K562 (cell line): ENCODE measurements around the gene FKBP15. TPM values are rescaled to one million over a fixed set of nuclear protein-coding genes. Genes with fewer than 3 reads are reported as not detected.
A peak's percentile ranks its signal among the peaks of the same experiment; 100 is the strongest.

Experiments used
- CBFA2T2 ChIP-seq: fragments of 450-650 bp; conservative IDR thresholded peaks from 2 replicates; pipeline ENCODE4 v1.6.1; 2017; ENCODE audit warnings: mild to moderate bottlenecking
- CUX1 ChIP-seq: fragments of 200-800 bp; sonication (Bioruptor generic); IDR thresholded peaks from 2 replicates; pipeline ENCODE4 v1.6.1; 2016; ENCODE audit warnings: missing genetic modification characterization, missing compliant biosample characterization
- CXXC5 ChIP-seq: fragments of 250-450 bp; sonication (Bioruptor Pico); IDR thresholded peaks from 2 replicates; pipeline ENCODE4 v1.8.0; 2022; ENCODE audit warnings: inconsistent platforms, mild to moderate bottlenecking, moderate library complexity
- DIDO1 ChIP-seq: fragments of 450-650 bp; IDR thresholded peaks from 2 replicates; pipeline ENCODE4 v1.6.1; 2016; ENCODE audit warnings: low read depth, missing biosample characterization, missing genetic modification characterization
- ELF2 ChIP-seq: fragments of 250-450 bp; sonication (Bioruptor Pico); IDR thresholded peaks from 2 replicates; pipeline ENCODE4 v1.5.0; 2021; ENCODE audit warnings: mild to moderate bottlenecking
- ELK1 ChIP-seq: sonication (generic); formaldehyde crosslinking; IDR thresholded peaks from 2 replicates; pipeline ENCODE4 v1.8.1; 2022; ENCODE audit warnings: missing genetic modification reagents
- JUNB ChIP-seq: fragments of 450-650 bp; formaldehyde crosslinking; conservative IDR thresholded peaks from 2 replicates; pipeline ENCODE4 v1.4.0; 2020; ENCODE audit warnings: mild to moderate bottlenecking
- KDM1A ChIP-seq, 2 experiments: fragments of 450-650 bp; IDR thresholded peaks; 2 replicates each; pipeline ENCODE4 v1.6.1; 2016; ENCODE audit warnings: mild to moderate bottlenecking in 2 of 2
- MEIS2 ChIP-seq: fragments of 450-650 bp; IDR thresholded peaks from 2 replicates; pipeline ENCODE4 v1.6.1; 2014; ENCODE audit warnings: mild to moderate bottlenecking; ENCODE audit not compliant: partially characterized antibody
- MTA2 ChIP-seq: fragments of 450-650 bp; IDR thresholded peaks from 2 replicates; pipeline ENCODE4 v1.6.1; 2016; ENCODE audit warnings: low read depth
- NR2C2 ChIP-seq, 2 experiments: fragments of 200-800 bp in 1 of 2; sonication (Bioruptor generic) in 1 of 2; sonication (generic) in 1 of 2; formaldehyde crosslinking in 1 of 2; IDR thresholded peaks; 2 replicates each; pipeline versions ENCODE4 v1.6.1 to v1.8.0; 2016 to 2022; ENCODE audit warnings: mild to moderate bottlenecking in 1 of 2, missing compliant biosample characterization in 1 of 2, missing genetic modification characterization in 1 of 2, missing genetic modification reagents in 1 of 2
- RAD51 ChIP-seq: fragments of 450-650 bp; IDR thresholded peaks from 2 replicates; pipeline ENCODE4 v1.7.1; 2016; ENCODE audit warnings: low read depth, mild to moderate bottlenecking, borderline replicate concordance
- RBM15 ChIP-seq: fragments of 200-400 bp; formaldehyde crosslinking; IDR thresholded peaks from 2 replicates; pipeline ENCODE4 v1.6.1; 2018; ENCODE audit warnings: mild to moderate bottlenecking, low read length, moderate library complexity; ENCODE audit not compliant: insufficient read depth
- SOX6 ChIP-seq: fragments of 450-650 bp; IDR thresholded peaks from 2 replicates; pipeline ENCODE4 v1.6.1; 2014; ENCODE audit warnings: mild to moderate bottlenecking
- SREBF2 ChIP-seq: sonication (generic); formaldehyde crosslinking; IDR thresholded peaks from 2 replicates; pipeline ENCODE4 v1.4.0; 2020; ENCODE audit warnings: mild to moderate bottlenecking, missing genetic modification reagents
- TCF3 ChIP-seq: sonication (generic); formaldehyde crosslinking; IDR thresholded peaks from 2 replicates; pipeline ENCODE4 v1.4.0; 2020; ENCODE audit warnings: mild to moderate bottlenecking, missing genetic modification reagents
- ZC3H8 ChIP-seq: fragments of 450-650 bp; IDR thresholded peaks from 2 replicates; pipeline ENCODE4 v1.6.1; 2017
- ZFP30 ChIP-seq: fragments of 250-450 bp; sonication (Bioruptor Pico); IDR thresholded peaks from 2 replicates; pipeline ENCODE4 v1.8.0; 2022; ENCODE audit warnings: moderate library complexity, mild to moderate bottlenecking, inconsistent platforms, borderline replicate concordance
- ZFX ChIP-seq: sonication (generic); formaldehyde crosslinking; IDR thresholded peaks from 2 replicates; pipeline ENCODE4 v1.8.0; 2022; ENCODE audit warnings: mild to moderate bottlenecking, missing genetic modification reagents, moderate library complexity
- ZKSCAN3 ChIP-seq: fragments of 250-450 bp; sonication (Bioruptor Pico); IDR thresholded peaks from 2 replicates; pipeline ENCODE4 v1.4.0; 2020
- ZNF121 ChIP-seq: sonication (generic); formaldehyde crosslinking; conservative IDR thresholded peaks from 2 replicates; pipeline ENCODE4 v1.8.0; 2022; ENCODE audit warnings: missing genetic modification reagents
- ZNF384 ChIP-seq: IDR thresholded peaks from 2 replicates; pipeline ENCODE4 v1.6.1; 2012; ENCODE audit warnings: low read depth, low read length, improper control_type of control experiment
- ZNF444 ChIP-seq: fragments of 250-450 bp; sonication (Bioruptor Pico); IDR thresholded peaks from 2 replicates; pipeline ENCODE4 v1.4.0; 2020; ENCODE audit warnings: mild to moderate bottlenecking, moderate library complexity
- ZNF699 ChIP-seq: fragments of 250-450 bp; sonication (Bioruptor Pico); IDR thresholded peaks from 2 replicates; pipeline ENCODE4 v1.8.0; 2021; ENCODE audit warnings: mild to moderate bottlenecking, moderate library complexity; ENCODE audit not compliant: insufficient replicate concordance
- ZNF766 ChIP-seq: fragments of 200-800 bp; sonication (Bioruptor generic); conservative IDR thresholded peaks from 2 replicates; pipeline ENCODE4 v1.6.1; 2016; ENCODE audit warnings: missing genetic modification characterization, missing compliant biosample characterization
- polyA plus RNA-seq, 8 experiments: library from polyadenylated mRNA; depleted of rRNA in 4 of 8; stranded (reverse) in 5 of 8; unstranded in 3 of 8; fragments of >200 nt; fragmentation: Nextera tagmentation in 2 of 8; fragmentation: Illumina TruSeq in 1 of 8; extraction: Ambion mirVana in 2 of 8; extraction: Trizol in 1 of 8; gene quantifications; 2 replicates each; pipeline versions ENCODE4 v1.2.1 to v1.2.3, GENCODE V29; 2011 to 2014; ENCODE audit warnings: inconsistent platforms in 1 of 8, missing spikeins in 1 of 8
- total RNA-seq, 7 experiments: library from RNA; depleted of rRNA in 6 of 7; stranded (reverse); fragments of >200 nt in 6 of 7; fragmentation: Illumina TruSeq in 2 of 7; extraction: Trizol in 2 of 7; gene quantifications; 2 replicates each; pipeline versions ENCODE4 v1.2.1 to v1.2.3, GENCODE V29; 2011 to 2021; ENCODE audit warnings: low replicate concordance in 1 of 7

The FKBP15 gene
- total and polyA plus RNA-seq, 9 of the 15 experiments (the other 6 are each of a cell fraction or from before 2014, with no cell fraction given): 8.7 to 38.0 (median 18.9) TPM

GRCh38 chr9:113221003-113221799, at the start of gene FKBP15, which contains the start of gene SLC31A1 (continued):
- TF ChIP-seq ELK1 (CRISPR knock-in tag) (no peak), SREBF2 (CRISPR knock-in tag) (no peak), CXXC5 (CRISPR knock-in tag) (peak; percentile 71), ZNF444 (CRISPR knock-in tag) (no peak), ZFX (CRISPR knock-in tag) (peak; percentile 69), CUX1 (CRISPR knock-in tag) (no peak), ELF2 (CRISPR knock-in tag) (no peak), JUNB (CRISPR knock-in tag) (no peak), ZC3H8 (no peak), MTA2 (no peak), RBM15 (no peak), ZNF766 (no peak), TCF3 (no peak), ZNF121 (CRISPR knock-in tag) (no peak), ZKSCAN3 (CRISPR knock-in tag) (no peak), KDM1A (IDR thresholded peaks at IDR 0.05) (no peak), SOX6 (peak; percentile 57; the same call in 1 of the 2 replicates), ZNF699 (CRISPR knock-in tag) (no peak), RAD51 (no peak), NR2C2 (CRISPR knock-in tag; IDR thresholded peaks at IDR 0.05) (no peak), NR2C2 (tag; IDR thresholded peaks at IDR 0.05) (peak; percentile 91), CBFA2T2 (no peak), DIDO1 (no peak), ZNF384 (no peak), ZFP30 (no peak), MEIS2 (peak; percentile 73)
